Stimulated activated CD4-positive, alpha-beta T cell treated with anti-CD3 and anti-CD28 coated beads, Interleukin-1b, Interleukin-23, amount 100 ng/mL, for 24 hours (primary cell): ENCODE data around the gene MAPRE2.

ENCODE experiments used
- DNase-seq, 4 experiments: peaks; one replicate each; pipeline ENCODE4 v3.0.0-alpha.2; 2020; ENCODE audit warnings: low read depth in 4 of 4, low spot score in 1 of 4

Gene MAPRE2

GRCh38 chr18:35118641-35119040 lies 77.4 kb downstream of the MAPRE2 start:
- no peak for DNase-seq

GRCh38 chr18:35121038-35121437 lies 79.8 kb downstream of the MAPRE2 start:
- no peak for DNase-seq

DNA sequence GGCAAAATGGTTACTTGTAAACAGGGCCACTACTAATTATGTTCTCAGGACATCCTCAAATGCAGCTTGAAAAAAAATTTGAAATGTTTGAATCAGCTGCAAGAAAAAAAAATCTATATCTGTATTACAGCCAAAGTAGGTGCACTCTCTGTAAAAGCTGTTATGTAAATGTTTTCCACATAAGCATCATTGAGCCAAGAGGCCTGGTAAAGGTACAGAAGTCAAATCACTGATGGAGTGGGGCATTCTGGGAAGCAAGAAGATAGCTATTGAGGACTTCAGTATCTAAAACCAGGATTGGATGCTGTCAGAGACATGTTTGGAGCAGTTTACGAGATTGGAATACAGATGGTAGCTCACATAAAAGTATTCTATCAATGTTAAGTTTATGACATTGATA lies 80.3 kb downstream of the MAPRE2 start:
- no peak for DNase-seq

DNA sequence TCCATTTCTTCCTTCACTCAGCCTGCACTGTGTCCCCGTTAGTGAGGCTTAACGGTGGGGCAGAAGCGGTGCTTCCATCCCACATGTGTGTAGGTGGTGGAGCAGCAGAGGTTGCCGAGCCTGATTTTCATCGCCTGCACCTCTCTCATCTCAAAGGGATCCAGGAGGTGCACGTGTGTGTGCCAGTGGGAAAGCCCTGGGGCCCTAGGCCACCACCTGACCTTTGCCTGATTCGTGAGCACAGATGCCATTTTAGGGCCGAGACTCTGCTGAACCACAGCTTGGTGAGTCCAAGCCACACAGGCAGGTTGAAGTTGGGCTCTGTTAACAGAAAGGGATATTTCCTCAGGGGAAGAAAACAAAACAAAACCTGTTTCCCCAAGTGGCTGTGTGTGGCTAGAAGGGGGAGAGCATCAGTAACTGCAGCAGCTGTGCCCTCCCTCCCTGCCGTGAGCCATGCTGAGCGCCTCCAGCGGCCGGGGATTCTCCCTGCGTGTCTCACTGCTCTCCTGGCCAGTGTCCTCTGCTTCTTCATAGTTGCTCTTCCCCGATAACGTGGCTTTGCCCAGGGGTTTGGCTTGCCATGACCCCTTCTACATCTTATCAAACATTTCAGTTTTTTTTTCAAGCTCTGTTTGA lies 81.5 kb downstream of the MAPRE2 start:
- peak in 1 of 4 experiments; percentile 5 for DNase-seq

DNA sequence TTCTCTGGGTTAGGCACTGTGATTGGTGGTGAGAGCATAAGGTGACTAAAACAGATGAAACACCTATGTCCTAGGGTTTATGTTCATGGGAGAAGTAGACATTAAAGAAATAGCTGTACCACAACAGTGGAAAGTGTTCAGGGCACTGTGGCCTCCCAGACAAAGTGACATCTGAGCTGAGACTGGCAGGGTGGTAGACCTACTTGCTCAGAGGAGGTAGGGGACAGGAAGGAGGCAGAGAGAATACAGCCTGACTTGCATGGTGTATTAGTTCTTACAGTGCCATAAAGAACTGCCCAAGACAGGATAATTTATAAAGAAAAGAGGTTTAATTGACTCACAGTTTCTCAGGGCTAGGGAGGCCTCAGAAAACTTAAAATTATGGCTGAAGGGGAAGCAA lies 82.6 kb downstream of the MAPRE2 start:
- no peak for DNase-seq

DNA sequence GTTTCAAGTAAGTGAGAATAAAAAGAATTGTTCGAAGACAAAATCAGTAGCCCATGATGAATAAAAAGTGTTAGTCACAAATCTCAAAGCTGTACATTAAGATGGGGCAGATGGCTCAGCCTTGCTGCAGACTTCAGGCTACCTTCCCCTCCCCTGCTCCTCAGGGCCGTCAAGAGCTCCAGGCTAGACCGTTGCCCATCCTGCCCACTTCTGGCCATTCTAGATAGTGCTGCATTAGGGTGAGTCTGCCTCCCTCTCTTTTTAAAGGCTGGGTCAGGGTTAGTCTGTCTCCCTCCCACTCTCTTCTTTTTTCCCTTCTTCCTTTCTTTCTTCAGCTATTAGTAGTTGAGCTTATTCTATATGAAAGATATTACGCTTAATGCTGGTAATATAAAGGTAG lies 86.0 kb downstream of the MAPRE2 start:
- no peak for DNase-seq

DNA sequence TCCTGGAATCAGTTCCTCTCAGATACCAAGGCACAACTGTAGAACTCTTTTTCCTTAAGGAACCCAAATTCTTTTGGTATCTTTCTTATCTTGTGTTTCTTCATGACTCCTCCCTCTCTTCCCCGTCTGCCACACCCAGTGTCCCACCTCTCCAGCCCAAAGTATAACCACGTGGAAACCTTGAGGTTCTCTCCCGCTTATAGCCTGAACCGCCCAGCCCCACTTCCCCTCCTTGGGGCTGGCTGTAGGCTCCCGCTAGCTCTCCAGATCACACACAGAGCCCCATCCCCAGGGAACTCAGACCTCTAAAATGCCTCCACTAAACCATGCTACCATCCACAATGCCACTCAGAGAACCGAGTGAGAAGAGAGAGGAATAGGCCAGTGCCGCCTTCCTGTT lies 87.5 kb downstream of the MAPRE2 start:
- DNase-seq = no peak

DNA sequence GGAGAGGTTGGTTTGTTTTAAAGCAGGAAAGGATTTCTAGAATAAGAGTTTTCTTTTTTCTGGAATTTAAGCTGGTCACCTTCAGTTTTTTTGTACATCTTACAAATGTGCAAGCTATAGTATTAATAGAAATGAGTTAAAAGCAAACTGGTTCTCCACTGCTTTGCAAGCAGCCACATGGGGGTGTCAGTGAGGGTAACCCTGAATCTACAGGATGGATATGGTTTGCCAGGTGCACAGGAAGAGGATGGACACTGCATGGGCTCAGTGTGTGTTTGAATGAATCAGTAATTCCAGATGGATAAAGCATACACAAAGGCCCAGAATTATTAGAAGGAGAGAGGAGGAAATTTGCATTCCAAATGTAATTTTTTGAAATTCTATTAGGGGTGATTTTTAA lies 89.0 kb downstream of the MAPRE2 start:
- no peak for DNase-seq

- no peak for DNase-seq
Observed at GRCh38 chr18:35131387-35132020, 90.3 kb downstream of the MAPRE2 start.

DNA sequence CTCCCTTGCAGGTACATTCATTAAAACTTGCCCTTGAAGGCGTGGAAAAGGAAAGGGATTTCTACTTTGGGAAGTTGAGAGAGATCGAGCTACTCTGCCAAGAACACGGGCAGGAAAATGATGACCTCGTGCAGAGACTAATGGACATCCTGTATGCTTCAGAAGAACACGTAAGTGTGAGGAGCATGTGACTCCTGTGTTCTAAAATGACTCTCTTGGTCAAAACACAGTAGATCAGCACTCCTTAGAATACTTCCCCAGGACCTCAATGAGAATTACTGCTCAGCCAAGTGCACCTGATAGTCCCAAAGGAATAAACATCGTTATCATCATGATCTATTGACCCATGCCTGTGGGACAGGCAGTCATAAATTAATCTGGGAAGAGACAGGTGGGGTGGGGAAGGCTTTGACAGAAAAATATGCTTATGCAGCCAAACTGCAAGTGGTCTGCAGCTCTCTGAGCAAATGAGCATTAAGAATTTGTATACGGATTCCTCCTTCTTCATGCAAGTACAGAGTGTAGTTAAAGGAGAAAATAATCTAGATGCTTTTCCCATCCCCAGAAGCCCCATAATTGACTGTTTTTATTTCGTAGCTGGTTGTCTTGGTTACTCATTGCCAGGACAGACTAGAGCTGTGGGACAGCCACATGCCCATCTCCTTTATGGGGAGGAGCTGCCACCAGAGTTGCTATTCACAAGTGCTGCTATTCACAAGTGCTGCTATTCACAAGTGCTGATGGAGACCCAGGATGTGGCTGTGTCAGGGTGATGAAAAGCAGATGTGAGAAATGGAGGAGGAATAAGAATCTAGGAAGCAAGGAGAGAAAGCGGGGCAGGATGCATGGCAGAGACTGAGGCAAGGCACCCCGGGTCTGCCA lies 91.0 kb downstream of the MAPRE2 start:
- no peak for DNase-seq

GRCh38 chr18:35134190-35134730 lies 93.0 kb downstream of the MAPRE2 start:
- DNase-seq = no peak

DNA sequence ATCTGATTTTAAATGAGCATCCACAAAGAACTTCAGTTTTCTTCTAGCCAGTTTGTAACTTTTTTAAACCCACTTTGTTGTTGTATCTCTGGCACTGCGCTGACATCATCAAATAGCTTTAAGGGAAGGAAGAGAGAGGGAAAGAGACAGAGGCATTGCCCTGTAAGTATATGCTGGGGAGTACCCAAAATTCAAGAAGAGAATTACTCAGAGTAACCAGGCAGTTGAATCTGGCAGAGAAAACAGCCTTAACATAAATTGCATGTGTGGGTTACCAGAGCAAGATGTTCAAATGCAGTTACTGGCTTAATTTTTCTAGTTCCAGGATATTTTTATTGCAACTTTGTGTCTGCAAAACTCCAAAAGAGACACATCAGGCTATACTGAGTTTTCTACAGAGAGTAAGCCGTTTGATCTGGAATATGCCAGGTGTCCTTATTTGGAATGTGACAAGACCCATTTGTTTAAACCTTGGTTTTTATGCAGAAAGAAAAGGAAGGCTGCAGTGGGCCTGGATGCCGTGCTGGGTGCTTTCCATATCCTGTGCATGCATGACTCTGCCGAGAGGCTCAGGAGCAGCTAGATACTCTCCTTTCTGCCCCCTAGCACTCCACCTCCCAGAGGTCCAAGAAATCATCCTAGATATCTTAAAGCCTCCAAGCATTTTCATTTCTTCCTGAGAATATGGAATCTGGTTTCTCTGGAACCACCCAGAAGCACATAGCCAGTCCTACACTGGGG lies 93.7 kb downstream of the MAPRE2 start:
- no peak for DNase-seq

- DNase-seq = no peak
Observed at GRCh38 chr18:35136248-35136647, 95.0 kb downstream of the MAPRE2 start.

GRCh38 chr18:35136885-35137284 lies 95.7 kb downstream of the MAPRE2 start:
- DNase-seq = no peak

- DNase-seq = no peak
Observed at GRCh38 chr18:35137632-35138031, 96.4 kb downstream of the MAPRE2 start.

DNA sequence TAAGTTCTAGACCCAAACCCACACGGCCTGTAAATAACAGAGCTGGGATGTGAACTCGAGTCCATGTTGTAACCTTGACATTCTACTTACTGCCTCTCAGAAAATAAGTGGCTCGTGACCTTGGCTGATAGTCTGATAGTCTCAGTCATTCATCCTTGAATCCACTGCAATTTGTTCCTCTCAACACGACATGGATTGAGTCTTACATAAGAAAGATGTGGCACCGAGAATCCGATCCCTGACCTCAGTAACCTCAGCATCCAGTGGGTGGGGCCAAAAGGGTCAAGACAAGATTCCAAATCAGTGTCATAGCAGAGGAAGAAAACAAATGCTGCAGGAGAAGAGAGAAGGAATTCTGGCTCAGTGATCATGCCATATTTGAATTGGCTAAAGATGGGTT lies 97.6 kb downstream of the MAPRE2 start:
- no peak for DNase-seq

GRCh38 chr18:35139517-35139916 lies 98.3 kb downstream of the MAPRE2 start:
- no peak for DNase-seq

DNA sequence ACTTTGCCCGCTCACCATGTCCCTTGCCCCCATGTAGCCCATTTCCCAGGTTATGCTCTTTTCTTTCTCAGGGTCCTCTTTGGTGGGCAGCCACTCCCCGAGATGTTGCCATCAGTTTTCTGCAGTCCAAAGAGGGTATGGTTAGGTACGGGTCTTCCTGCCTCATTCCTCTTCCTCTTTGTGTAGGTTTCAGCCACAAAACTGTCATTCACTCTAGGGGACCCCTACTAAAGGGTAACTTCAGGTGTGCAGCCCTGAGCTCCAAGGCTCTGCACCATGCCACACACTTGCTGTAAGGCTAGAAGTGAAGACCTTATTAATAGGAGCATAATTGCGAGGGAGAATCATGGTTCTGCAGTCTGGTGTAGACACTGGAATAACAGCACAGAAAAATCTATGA lies 99.9 kb downstream of the MAPRE2 start:
- no peak for DNase-seq

- DNase-seq = no peak
Observed at GRCh38 chr18:35141567-35142274, 100.5 kb downstream of the MAPRE2 start.

- no peak for DNase-seq
Observed at GRCh38 chr18:35142275-35142615, 101.0 kb downstream of the MAPRE2 start.
